Activated CD8-positive, alpha-beta T cell treated with anti-CD3 and anti-CD28 coated beads, Interleukin-2, amount 10 ng/mL, durations not matched to agents 7 days and 5 days (primary cell): ENCODE data around the gene ZSCAN31. TPM values are rescaled to one million over a fixed set of nuclear protein-coding genes. Genes with fewer than 3 reads are reported as not detected.
A peak's percentile ranks its signal among the peaks of the same experiment; 100 is the strongest.
"Not testable (repeated sequence)": the region's sequence is repeated elsewhere in the genome, so short reads cannot be mapped to it uniquely, and the experiment has no call there.

Source experiments
- ATAC-seq: fragments of 150-1000 bp; cut with Tn5 transposase; one replicate; pipeline ENCODE4 v1.10.0; 2021; ENCODE audit warnings: moderate library complexity
- CTCF ChIA-PET: fragments of 350-600 bp; sonication (Branson Sonifier 250); formaldehyde crosslinking; loops from one replicate; lab custom pipeline; 2021; ENCODE audit warnings: antibody characterized with exemption; lab: Charles Lee
- POLR2A ChIA-PET: fragments of 350-600 bp; sonication (Branson Sonifier 250); formaldehyde crosslinking; loops from one replicate; lab custom pipeline; 2021; ENCODE audit warnings: antibody characterized with exemption; lab: Charles Lee
- DNase-seq: peaks from one replicate; pipeline ENCODE4 v3.0.0-alpha.2; 2020
- H3K27ac Mint-ChIP-seq: one replicate; pipeline ENCODE4 v1.8.0; 2021; ENCODE audit warnings: mild to moderate bottlenecking, mixed read lengths
- H3K27me3 Mint-ChIP-seq: one replicate; pipeline ENCODE4 v1.8.0; 2021; ENCODE audit warnings: low read depth, mixed read lengths
- H3K36me3 Mint-ChIP-seq: one replicate; pipeline ENCODE4 v1.8.0; 2021; ENCODE audit warnings: low read depth, mixed read lengths
- H3K4me1 Mint-ChIP-seq: one replicate; pipeline ENCODE4 v1.8.0; 2021; ENCODE audit warnings: low read depth, mixed read lengths
- H3K4me3 Mint-ChIP-seq: one replicate; pipeline ENCODE4 v1.8.0; 2021; ENCODE audit warnings: mild to moderate bottlenecking, mixed read lengths
- H3K9me3 Mint-ChIP-seq: one replicate; pipeline ENCODE4 v1.8.0; 2022; ENCODE audit warnings: mixed read lengths; ENCODE audit not compliant: insufficient read depth
- total RNA-seq, 2 experiments: library from RNA; stranded (reverse); gene quantifications; one replicate each; pipeline ENCODE4 v1.2.3, GENCODE V29; 2021

The ZSCAN31 gene
- total RNA-seq, 2 experiments from 2014 or later: 0.68 to 0.78 TPM

DNA sequence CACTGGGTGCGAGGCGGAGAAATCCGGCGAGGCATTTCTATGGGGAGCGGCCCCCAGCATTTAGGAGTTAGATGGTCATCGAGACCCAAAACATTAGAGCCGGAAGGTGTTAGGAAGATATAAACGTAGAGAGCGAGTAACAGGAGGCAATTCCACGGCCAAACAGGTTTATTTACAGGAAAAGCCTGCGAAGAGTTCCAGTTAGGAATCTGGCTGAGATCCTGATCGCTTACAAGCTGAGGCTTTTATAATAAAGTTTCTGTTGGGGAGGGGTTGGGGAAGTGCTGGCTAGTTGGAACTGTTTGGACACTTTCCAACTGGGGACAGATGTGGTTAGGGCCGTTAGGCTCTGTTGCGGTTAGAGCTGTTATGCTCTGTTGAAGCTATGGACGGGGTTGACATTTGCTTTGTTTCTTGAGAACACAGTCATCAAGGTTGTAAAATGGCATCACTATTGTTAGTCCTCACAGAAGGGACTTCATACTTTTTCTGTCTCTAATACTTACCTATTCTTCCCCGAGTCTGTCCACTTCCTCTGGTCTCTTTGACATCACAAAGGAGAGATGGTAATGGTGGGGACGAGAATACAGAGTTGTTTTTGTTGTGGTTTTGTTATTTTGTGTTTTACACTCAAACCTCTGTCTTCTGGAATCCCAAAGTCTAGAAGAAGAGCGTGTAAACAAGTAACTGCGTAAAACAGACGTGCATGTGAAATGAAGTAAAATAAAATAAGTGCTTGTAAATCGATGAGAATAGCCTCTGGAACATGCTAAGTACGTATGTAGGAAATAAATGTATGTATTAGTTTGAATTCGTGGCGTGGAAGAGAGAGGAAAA, 554 bp upstream of the ZSCAN31 start:
- CTCF ChIA-PET: interaction anchor here (1.3 to 2.2 kb wide), 4 partner anchors 14 to 52 kb away, joined by 3 to 9 read pairs (median 4); no protein-coding TSS in a partner anchor
- no peak overlapping the region for H3K4me3 Mint-ChIP-seq
- ATAC-seq (peak; percentile 21), DNase-seq (peak; percentile 35)
- H3K27me3 Mint-ChIP-seq: no peaks in the 10 kb centered on the region
- peaks cover 12% of the 10 kb centered on the region for H3K36me3 Mint-ChIP-seq
- POLR2A ChIA-PET: interaction anchor here (0.6 to 2.6 kb wide), 6 partner anchors 12 to 443 kb away, joined by 3 to 13 read pairs (median 3); partner anchors contain the start of genes ZKSCAN3 and ZSCAN26
- H3K4me1 Mint-ChIP-seq: peaks cover 4% of the 10 kb centered on the region
- H3K9me3 Mint-ChIP-seq: peaks cover 16% of the 10 kb centered on the region
- no peak overlapping the region for H3K27ac Mint-ChIP-seq

DNA sequence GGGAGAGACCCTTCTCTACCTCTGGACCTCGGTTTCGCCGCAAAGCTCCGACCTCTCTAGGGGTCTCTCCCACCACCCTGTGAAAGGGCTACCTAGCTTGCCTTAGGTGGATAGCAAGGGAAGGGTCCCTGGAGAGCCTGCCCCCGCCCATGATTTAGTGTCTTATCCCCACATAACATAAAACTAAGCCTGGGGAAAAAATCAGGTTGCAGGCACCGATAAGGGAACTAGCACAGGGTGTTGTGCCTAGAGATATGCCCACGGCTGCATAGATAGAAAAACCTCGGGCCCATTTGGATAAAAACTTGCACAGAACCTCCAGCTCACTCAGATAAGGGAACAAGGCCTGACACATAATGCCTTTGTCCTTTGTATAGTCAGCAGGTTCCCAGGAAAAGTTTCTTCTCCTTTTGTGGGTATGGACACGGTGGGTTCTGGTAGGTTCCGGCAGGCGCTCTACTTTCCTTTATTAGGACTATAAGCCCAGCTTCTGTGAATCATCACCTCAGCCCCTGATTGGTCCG, 846 bp downstream of the ZSCAN31 start:
- H3K9me3 Mint-ChIP-seq: peaks cover 6% of the 10 kb centered on the region
- H3K27me3 Mint-ChIP-seq: no peaks in the 10 kb centered on the region

DNA sequence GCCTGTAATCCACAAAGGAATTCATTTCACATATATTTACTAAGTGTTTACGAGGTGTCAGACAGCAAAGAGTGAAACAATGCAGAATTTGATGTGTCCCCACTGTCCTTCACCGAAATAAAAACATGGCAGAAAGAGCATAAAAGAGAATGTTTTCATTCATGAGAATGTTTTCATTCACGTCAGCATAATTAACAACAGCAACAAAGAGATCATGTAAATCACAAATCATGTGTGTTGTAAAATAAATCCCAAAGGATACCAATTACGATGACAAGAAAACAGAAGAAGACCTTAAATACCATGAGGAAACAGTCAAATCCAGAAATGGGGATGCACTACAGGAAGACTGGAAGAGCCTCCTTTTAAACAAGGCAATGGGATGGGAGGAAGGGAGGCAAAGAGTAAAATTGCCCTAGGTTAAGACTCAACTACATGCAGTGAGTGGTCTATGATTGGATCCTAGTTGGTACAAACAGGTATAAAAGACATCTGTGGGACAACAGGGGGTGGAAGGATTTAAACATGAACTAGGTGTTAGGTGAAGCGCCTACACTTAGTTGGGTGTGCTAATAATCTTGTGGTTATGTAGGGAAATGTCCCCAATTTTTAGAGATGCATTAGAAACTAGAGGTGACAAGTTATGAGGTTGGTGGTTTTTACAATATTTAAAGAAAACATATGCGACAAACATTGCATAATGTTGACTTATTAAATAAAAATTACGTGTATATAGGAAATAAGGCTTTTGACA, 1.5 kb downstream of the ZSCAN31 start:
- no peak overlapping the region for H3K4me3 Mint-ChIP-seq
- CTCF ChIA-PET: interaction anchor here (0.7 to 1.2 kb wide), 3 partner anchors 22 to 50 kb away, joined by 3 to 6 read pairs (median 3); no protein-coding TSS in a partner anchor
- H3K36me3 Mint-ChIP-seq: no peaks in the 10 kb centered on the region
- ATAC-seq (no peak), DNase-seq (no peak)
- H3K27ac Mint-ChIP-seq: no peak overlapping the region
- POLR2A ChIA-PET: interaction anchor here (0.7 to 1.6 kb wide), 4 partner anchors 18 to 589 kb away, joined by 3 to 4 read pairs (median 3); no protein-coding TSS in a partner anchor
- H3K27me3 Mint-ChIP-seq: no peaks in the 10 kb centered on the region
- no peaks in the 10 kb centered on the region for H3K4me1 Mint-ChIP-seq
- no peaks in the 10 kb centered on the region for H3K9me3 Mint-ChIP-seq

More for the DNA sequence above, 846 bp downstream of the ZSCAN31 start:
- ATAC-seq: no peak
- Mint-ChIP-seq H3K4me3 (no peak overlapping the region), H3K4me1 (no peaks in the 10 kb centered on the region), H3K27ac (no peak overlapping the region), H3K36me3 (peaks cover 6% of the 10 kb centered on the region)
- CTCF ChIA-PET: interaction anchor here (0.7 to 1.6 kb wide), 7 partner anchors 16 to 231 kb away, joined by 3 to 5 read pairs (median 3); no protein-coding TSS in a partner anchor
- no peak for DNase-seq
- POLR2A ChIA-PET: interaction anchor here (0.7 to 2.6 kb wide), 12 partner anchors 8 to 516 kb away, joined by 3 to 13 read pairs (median 4); partner anchors contain the start of gene ZSCAN26

DNA sequence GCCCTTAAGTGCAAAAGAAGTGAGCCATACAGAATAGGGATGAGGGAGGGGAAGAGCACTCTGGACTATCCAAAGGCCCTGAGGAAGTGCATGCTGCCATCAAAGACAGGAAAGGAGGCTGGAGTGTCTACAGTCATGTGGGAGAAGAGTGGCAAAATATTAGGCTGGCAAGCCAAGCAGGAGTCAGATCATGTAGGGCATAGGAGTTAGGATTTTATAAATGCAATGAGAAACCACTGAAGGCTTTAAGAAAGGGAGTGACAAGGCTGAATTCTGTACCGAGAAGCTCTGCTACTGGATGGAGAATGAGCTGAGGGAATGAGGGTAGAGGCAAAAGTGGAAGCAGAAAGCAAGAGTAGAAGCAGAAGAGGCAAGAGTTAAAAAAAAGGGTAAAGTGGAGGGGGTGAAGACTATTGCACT, 2.3 kb downstream of the ZSCAN31 start:
- Mint-ChIP-seq H3K4me1 (no peaks in the 10 kb centered on the region), H3K9me3 (peaks cover 6% of the 10 kb centered on the region), H3K36me3 (peaks cover 3% of the 10 kb centered on the region), H3K4me3 (no peak overlapping the region), H3K27ac (no peak overlapping the region), H3K27me3 (no peaks in the 10 kb centered on the region)
- POLR2A ChIA-PET: interaction anchor here (0.7 kb wide), 1 partner anchor 589 kb away, joined by 3 read pairs; no protein-coding TSS in a partner anchor
- CTCF ChIA-PET: interaction anchor here (1.2 kb wide), 1 partner anchor 22 kb away, joined by 6 read pairs; no protein-coding TSS in a partner anchor
- ATAC-seq (no peak), DNase-seq (no peak)

DNA sequence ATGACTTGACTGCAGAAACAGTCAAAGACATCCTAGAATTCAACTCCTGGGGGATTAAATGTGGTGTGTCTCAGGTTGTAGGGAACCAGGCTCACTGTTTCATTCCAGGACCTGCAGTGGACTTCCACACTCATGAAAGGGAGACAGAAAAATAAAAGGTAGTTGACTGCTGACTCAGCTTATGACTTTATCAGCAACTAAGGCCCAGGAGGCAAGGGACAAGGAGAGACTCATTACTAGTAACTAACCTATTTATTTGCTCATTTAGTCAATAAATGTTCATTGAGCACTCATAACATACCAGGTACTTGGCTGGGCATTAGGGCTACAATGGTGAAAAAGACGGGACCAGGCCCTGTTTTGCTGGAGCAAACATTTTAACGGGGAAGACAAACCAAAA, 2.9 kb downstream of the ZSCAN31 start:
- DNase-seq: no peak
- ChIA-PET POLR2A (no interaction called here), CTCF (interaction anchor here (1.2 kb wide), 1 partner anchor 23 kb away, joined by 6 read pairs; no protein-coding TSS in a partner anchor)
- H3K4me1 Mint-ChIP-seq: no peaks in the 10 kb centered on the region
- no peak overlapping the region for H3K4me3 Mint-ChIP-seq
- peaks cover 3% of the 10 kb centered on the region for H3K36me3 Mint-ChIP-seq
- H3K27me3 Mint-ChIP-seq: no peaks in the 10 kb centered on the region
- no peak overlapping the region for H3K27ac Mint-ChIP-seq
- ATAC-seq: no peak
- H3K9me3 Mint-ChIP-seq: peaks cover 6% of the 10 kb centered on the region

DNA sequence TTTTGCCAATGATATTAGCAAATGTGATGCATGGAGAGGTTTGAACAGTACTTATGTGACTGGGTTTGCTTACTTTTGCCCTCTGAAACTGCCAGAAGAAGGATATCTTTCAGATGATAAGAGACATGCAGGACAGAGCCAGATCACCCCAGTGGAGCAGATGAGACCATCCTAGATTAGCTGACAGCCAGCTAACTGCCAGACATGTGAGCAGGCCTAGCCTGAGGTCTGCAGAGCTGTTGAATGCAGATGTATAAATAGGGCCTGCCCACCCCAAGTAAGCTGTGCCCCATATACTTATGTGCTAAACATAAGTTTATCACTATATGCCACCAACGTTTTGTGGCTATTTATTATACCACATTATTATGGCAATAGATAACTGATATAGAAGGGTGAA, 5.9 kb downstream of the ZSCAN31 start:
- H3K4me3 Mint-ChIP-seq: no peak overlapping the region
- ChIA-PET CTCF (no interaction called here), POLR2A (interaction anchor here (0.6 kb wide), 1 partner anchor 366 kb away, joined by 3 read pairs; no protein-coding TSS in a partner anchor)
- no peak for DNase-seq
- H3K9me3 Mint-ChIP-seq: peaks cover 28% of the 10 kb centered on the region
- H3K36me3 Mint-ChIP-seq: peaks cover 21% of the 10 kb centered on the region
- H3K4me1 Mint-ChIP-seq: no peaks in the 10 kb centered on the region
- no peak overlapping the region for H3K27ac Mint-ChIP-seq
- no peaks in the 10 kb centered on the region for H3K27me3 Mint-ChIP-seq
- ATAC-seq: no peak

DNA sequence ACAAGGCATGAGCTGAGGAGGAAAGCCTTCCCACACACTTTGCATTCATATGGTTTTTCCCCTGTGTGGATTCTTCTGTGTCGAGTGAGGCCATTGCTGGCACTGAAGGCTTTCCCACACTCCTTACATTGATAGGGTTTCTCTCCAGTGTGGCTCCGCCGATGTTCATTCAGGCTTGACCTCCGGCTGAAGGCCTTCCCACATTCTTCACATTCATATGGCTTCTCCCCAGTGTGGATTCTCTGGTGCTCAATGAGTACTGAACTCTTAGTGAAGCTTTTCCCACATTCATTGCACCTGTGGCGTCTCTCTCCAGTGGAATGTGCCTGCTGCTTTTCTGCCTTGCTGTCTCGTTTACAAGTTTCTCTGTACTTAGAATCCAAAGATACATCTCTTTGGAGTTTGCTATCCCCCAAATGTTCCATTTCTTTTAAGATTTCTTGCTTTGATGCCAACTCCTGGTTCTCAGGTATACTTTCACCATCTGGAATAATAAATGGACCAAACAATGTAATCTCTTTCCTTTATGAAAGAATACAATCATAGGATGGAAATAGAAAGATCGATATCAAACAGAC, 9.5 kb downstream of the ZSCAN31 start:
- Mint-ChIP-seq H3K9me3 (peaks cover 42% of the 10 kb centered on the region), H3K27ac (no peak overlapping the region), H3K4me3 (no peak overlapping the region), H3K36me3 (peaks cover 21% of the 10 kb centered on the region), H3K27me3 (no peaks in the 10 kb centered on the region), H3K4me1 (no peaks in the 10 kb centered on the region)
- ATAC-seq: no peak
- ChIA-PET CTCF (no interaction called here), POLR2A (interaction anchor here (1.1 kb wide), 1 partner anchor 9 kb away, joined by 3 read pairs; no protein-coding TSS in a partner anchor)
- DNase-seq: no peak

DNA sequence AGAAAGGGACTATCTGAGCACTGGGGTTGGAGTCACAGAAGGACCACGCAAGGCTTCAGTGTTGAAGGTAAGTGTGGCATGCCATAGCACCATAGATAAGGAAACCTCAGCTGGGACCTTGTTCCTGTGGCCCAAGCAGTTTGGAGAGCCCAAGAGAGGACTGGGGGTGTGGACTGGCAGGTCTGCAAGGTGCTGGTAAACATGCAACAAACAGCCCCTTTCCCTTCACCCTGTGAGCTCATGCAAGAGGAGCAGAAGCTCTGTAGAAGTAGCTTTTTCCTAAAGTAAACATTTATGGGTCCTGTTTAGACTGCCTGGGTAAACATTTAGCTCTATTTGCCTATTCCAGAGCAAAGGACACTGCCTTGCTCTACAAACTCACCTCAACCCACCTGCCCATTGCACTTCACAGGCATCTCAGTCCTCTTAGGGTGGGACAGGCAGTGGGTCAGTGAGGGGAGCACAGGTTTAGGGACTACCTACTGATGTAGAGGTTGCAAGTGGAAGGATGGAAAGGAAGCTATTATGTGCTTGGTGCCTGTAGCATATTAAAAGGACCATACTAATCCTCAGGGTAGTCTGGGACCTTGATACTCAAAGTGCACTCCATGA, 12.0 kb downstream of the ZSCAN31 start:
- ChIA-PET CTCF (no interaction called here), POLR2A (interaction anchor here (0.9 kb wide), 1 partner anchor 12 kb away, joined by 3 read pairs; the partner anchor contains the start of gene ZSCAN31)
- H3K4me1 Mint-ChIP-seq: no peaks in the 10 kb centered on the region
- ATAC-seq (no peak), DNase-seq (no peak)
- peaks cover 20% of the 10 kb centered on the region for H3K36me3 Mint-ChIP-seq
- peaks cover 38% of the 10 kb centered on the region for H3K9me3 Mint-ChIP-seq
- H3K27ac Mint-ChIP-seq: no peak overlapping the region
- H3K27me3 Mint-ChIP-seq: no peaks in the 10 kb centered on the region
- no peak overlapping the region for H3K4me3 Mint-ChIP-seq

DNA sequence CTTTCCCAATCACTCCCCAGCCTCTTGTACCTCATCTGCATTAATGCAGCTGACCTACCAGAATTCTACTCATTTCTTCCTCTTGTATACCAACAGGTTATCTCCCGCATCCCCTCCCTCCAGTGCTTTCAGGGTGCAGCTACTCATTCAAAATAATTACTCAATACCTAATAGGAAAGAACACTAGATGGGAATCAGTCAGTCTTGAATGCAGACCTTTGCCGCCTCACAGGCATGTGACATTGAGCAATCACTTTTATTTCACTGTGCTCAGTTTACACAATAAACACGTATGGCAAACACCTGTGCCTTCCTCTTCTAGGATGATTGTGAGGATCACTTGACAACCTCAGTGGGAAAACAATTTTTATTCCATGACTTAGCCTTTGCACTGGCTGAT, 13.3 kb downstream of the ZSCAN31 start:
- CTCF ChIA-PET: no interaction called here
- H3K4me1 Mint-ChIP-seq: no peaks in the 10 kb centered on the region
- H3K36me3 Mint-ChIP-seq: peaks cover 17% of the 10 kb centered on the region
- no peak overlapping the region for H3K4me3 Mint-ChIP-seq
- ATAC-seq: no peak
- H3K27me3 Mint-ChIP-seq: peaks cover 2% of the 10 kb centered on the region
- POLR2A ChIA-PET: no interaction called here
- DNase-seq: no peak
- no peak overlapping the region for H3K27ac Mint-ChIP-seq
- H3K9me3 Mint-ChIP-seq: peaks cover 32% of the 10 kb centered on the region

DNA sequence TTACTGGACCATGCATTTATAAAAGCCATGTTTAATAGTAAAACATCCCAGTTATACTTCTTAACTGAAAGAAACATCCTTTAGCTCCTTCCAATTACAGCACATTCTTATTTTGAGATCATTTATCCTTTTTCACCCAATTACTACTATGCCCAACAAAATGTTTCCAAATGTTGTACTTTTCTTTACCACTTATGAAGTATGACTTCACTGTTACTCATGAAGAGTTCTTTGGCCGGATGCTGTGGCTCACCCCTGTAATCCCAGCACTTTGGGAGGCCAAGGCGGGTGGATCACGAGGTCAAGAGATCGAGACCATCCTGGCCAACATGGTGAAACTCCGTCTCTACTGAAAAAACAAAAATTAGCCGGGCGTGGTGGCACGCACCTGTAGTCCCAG, 18.1 kb downstream of the ZSCAN31 start:
- H3K4me1 Mint-ChIP-seq, DNase-seq, H3K36me3 Mint-ChIP-seq, H3K9me3 Mint-ChIP-seq, H3K27me3 Mint-ChIP-seq, H3K27ac Mint-ChIP-seq, ATAC-seq, H3K4me3 Mint-ChIP-seq, POLR2A ChIA-PET, CTCF ChIA-PET: not testable (repeated sequence)
